ENCODE results near the gene PNKP.

The PNKP gene

GRCh38 chr19:49833599-49833998, 33.8 kb downstream of the PNKP start:
- Histone ChIP-seq H2AFZ (ENCODE audit: low read length) (no peak overlapping the region), H3K36me3 (ENCODE audit: insufficient read depth, low read length) (peaks cover 50% of the 10 kb centered on the region; the same call in 1 of the 2 replicates), H3F3A (ENCODE audit: low read depth) (no peaks in the 10 kb centered on the region), H3K79me2 (ENCODE audit: insufficient read depth, low read length) (no peaks in the 10 kb centered on the region), H3K9me2 (replicated peaks; ENCODE audit: low read depth, low read length) (no peaks in the 10 kb centered on the region), H3K9ac (ENCODE audit: low read depth, low read length, poor library complexity, severe bottlenecking) (no peak overlapping the region), H3K4me1 (ENCODE audit: insufficient read depth, low read length, poor library complexity, severe bottlenecking) (peaks cover 33% of the 10 kb centered on the region), H3K9me3 (ENCODE audit: insufficient read depth, low read depth, low read length) (no peaks in the 10 kb centered on the region), H4K20me1 (ENCODE audit: insufficient read depth, low read length, poor library complexity, severe bottlenecking) (peaks cover 3% of the 10 kb centered on the region), H3K4me3 (ENCODE audit: low read length, poor library complexity, severe bottlenecking) (no peak overlapping the region), H3K4me2 (ENCODE audit: low read depth, low read length, poor library complexity, severe bottlenecking) (no peak overlapping the region), H3K27me3 (ENCODE audit: insufficient read depth, low read length, poor library complexity, severe bottlenecking) (no peaks in the 10 kb centered on the region)
- TF ChIP-seq EZH2phosphoT487 (IDR thresholded peaks at IDR 0.05; ENCODE audit: borderline replicate concordance) = no peak
- TF ChIP-seq, protein P1, sequence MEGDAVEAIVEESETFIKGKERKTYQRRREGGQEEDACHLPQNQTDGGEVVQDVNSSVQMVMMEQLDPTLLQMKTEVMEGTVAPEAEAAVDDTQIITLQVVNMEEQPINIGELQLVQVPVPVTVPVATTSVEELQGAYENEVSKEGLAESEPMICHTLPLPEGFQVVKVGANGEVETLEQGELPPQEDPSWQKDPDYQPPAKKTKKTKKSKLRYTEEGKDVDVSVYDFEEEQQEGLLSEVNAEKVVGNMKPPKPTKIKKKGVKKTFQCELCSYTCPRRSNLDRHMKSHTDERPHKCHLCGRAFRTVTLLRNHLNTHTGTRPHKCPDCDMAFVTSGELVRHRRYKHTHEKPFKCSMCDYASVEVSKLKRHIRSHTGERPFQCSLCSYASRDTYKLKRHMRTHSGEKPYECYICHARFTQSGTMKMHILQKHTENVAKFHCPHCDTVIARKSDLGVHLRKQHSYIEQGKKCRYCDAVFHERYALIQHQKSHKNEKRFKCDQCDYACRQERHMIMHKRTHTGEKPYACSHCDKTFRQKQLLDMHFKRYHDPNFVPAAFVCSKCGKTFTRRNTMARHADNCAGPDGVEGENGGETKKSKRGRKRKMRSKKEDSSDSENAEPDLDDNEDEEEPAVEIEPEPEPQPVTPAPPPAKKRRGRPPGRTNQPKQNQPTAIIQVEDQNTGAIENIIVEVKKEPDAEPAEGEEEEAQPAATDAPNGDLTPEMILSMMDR (conservative IDR thresholded peaks at IDR 0.05; ENCODE audit: low read length) = no peak

- H3K36me3 ChIP-seq (ENCODE audit: insufficient read depth, low read length) = peaks cover 50% of the 10 kb centered on the region; the same call in 1 of the 2 replicates
- peaks cover 33% of the 10 kb centered on the region for H3K4me1 ChIP-seq (ENCODE audit: insufficient read depth, low read length, poor library complexity, severe bottlenecking)
- H3K4me2 ChIP-seq (ENCODE audit: low read depth, low read length, poor library complexity, severe bottlenecking) = peak overlapping the region; percentile 65
Measured at GRCh38 chr19:49832556-49832955, 34.8 kb downstream of the PNKP start.

DNA sequence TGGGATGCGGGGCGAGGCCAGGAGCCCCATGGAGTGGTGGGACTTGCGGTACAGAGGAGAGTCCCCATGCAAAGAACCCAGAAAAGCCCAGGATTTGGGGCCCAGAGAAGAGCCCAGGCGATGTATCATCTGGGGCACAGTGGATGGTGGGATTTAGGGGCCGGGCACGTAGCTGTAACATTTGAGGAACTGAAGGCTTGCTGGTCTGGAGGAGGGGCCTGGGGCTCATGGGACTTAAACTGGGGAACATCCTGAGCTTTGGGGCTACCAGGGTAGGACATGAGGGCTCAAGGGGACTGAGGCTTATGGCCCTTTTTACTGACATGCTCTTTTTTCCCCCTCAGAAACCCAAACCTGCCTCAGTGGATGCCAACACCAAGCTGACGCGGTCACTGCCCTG, 35.8 kb downstream of the PNKP start:
- no peaks in the 10 kb centered on the region for H3K9me3 ChIP-seq (ENCODE audit: insufficient read depth, low read depth, low read length)
- H3K36me3 ChIP-seq (ENCODE audit: insufficient read depth, low read length) = peaks cover 50% of the 10 kb centered on the region; the same call in 1 of the 2 replicates
- H4K20me1 ChIP-seq (ENCODE audit: insufficient read depth, low read length, poor library complexity, severe bottlenecking) = peaks cover 3% of the 10 kb centered on the region
- H3K79me2 ChIP-seq (ENCODE audit: insufficient read depth, low read length) = peaks cover 2% of the 10 kb centered on the region; the same call in 1 of the 2 replicates
- no peak overlapping the region for H3K4me3 ChIP-seq (ENCODE audit: low read length, poor library complexity, severe bottlenecking)
- H3K4me2 ChIP-seq (ENCODE audit: low read depth, low read length, poor library complexity, severe bottlenecking) = no peak overlapping the region
- H2AFZ ChIP-seq (ENCODE audit: low read length) = no peak overlapping the region
- no peaks in the 10 kb centered on the region for H3K9me2 ChIP-seq (replicated peaks; ENCODE audit: low read depth, low read length)
- H3K4me1 ChIP-seq (ENCODE audit: insufficient read depth, low read length, poor library complexity, severe bottlenecking) = peaks cover 33% of the 10 kb centered on the region
- no peaks in the 10 kb centered on the region for H3K27me3 ChIP-seq (ENCODE audit: insufficient read depth, low read length, poor library complexity, severe bottlenecking)
- TF ChIP-seq, protein P1 (conservative IDR thresholded peaks at IDR 0.05; ENCODE audit: low read length) = no peak
- no peak for TF ChIP-seq EZH2phosphoT487 (IDR thresholded peaks at IDR 0.05; ENCODE audit: borderline replicate concordance)
- peak overlapping the region; percentile 41 for H3K9ac ChIP-seq (ENCODE audit: low read depth, low read length, poor library complexity, severe bottlenecking)
- no peaks in the 10 kb centered on the region for H3F3A ChIP-seq (ENCODE audit: low read depth)

More at GRCh38 chr19:49832556-49832955, 34.8 kb downstream of the PNKP start:
- no peaks in the 10 kb centered on the region for H3K79me2 ChIP-seq (ENCODE audit: insufficient read depth, low read length)
- no peaks in the 10 kb centered on the region for H3K9me3 ChIP-seq (ENCODE audit: insufficient read depth, low read depth, low read length)
- no peaks in the 10 kb centered on the region for H3K27me3 ChIP-seq (ENCODE audit: insufficient read depth, low read length, poor library complexity, severe bottlenecking)
- TF ChIP-seq, protein P1 (conservative IDR thresholded peaks at IDR 0.05; ENCODE audit: low read length) = no peak
- no peak for TF ChIP-seq EZH2phosphoT487 (IDR thresholded peaks at IDR 0.05; ENCODE audit: borderline replicate concordance)
- no peaks in the 10 kb centered on the region for H3F3A ChIP-seq (ENCODE audit: low read depth)
- peak overlapping the region; percentile 14 for H3K4me3 ChIP-seq (ENCODE audit: low read length, poor library complexity, severe bottlenecking)
- peak overlapping the region; percentile 45 for H3K9ac ChIP-seq (ENCODE audit: low read depth, low read length, poor library complexity, severe bottlenecking)
- H2AFZ ChIP-seq (ENCODE audit: low read length) = no peak overlapping the region
- no peaks in the 10 kb centered on the region for H3K9me2 ChIP-seq (replicated peaks; ENCODE audit: low read depth, low read length)
- H4K20me1 ChIP-seq (ENCODE audit: insufficient read depth, low read length, poor library complexity, severe bottlenecking) = peaks cover 3% of the 10 kb centered on the region
